Keratinocyte (primary cell): ENCODE results near the gene STK11IP. TPM values are rescaled to one million over a fixed set of nuclear protein-coding genes. Genes with fewer than 3 reads are reported as not detected.

Source experiments
- DNase-seq: peaks from one replicate; pipeline ENCODE4 v3.0.0-alpha.2; 2011; ENCODE audit warnings: low read depth, missing footprints, low spot score
- FAIRE-seq: peaks from 2 replicates; lab custom pipeline; 2011; peaks lifted over from hg19 to GRCh38; lab: Jason Lieb, UNC
- H2AFZ ChIP-seq: 2 replicates; pipeline ENCODE4 v1.6.0; 2012; ENCODE audit warnings: low read length, control low read depth, inconsistent platforms; ENCODE audit not compliant: control insufficient read depth
- H3K27ac ChIP-seq: 2 replicates; pipeline ENCODE4 v1.5.1; 2011; ENCODE audit warnings: low read length; ENCODE audit not compliant: control insufficient read depth, insufficient read depth
- H3K27me3 ChIP-seq: 3 replicates; pipeline ENCODE4 v1.6.0; 2011; ENCODE audit warnings: low read length; ENCODE audit not compliant: control insufficient read depth, insufficient read depth; ENCODE audit errors: extremely low read depth
- H3K36me3 ChIP-seq, 2 experiments: 2 replicates in 1 of 2; 3 replicates in 1 of 2; pipeline ENCODE4 v1.5.1; 2011; ENCODE audit warnings: low read length in 2 of 2, mild to moderate bottlenecking in 1 of 2; ENCODE audit not compliant: control insufficient read depth in 2 of 2, insufficient read depth in 2 of 2; ENCODE audit errors: extremely low read depth in 1 of 2
- H3K4me1 ChIP-seq: 3 replicates; pipeline ENCODE4 v1.5.1; 2011; ENCODE audit warnings: low read length; ENCODE audit not compliant: control insufficient read depth, insufficient read depth; ENCODE audit errors: extremely low read depth
- H3K4me2 ChIP-seq: 3 replicates; pipeline ENCODE4 v1.6.0; 2011; ENCODE audit warnings: low read depth, low read length; ENCODE audit not compliant: control insufficient read depth, insufficient read depth; ENCODE audit errors: extremely low read depth
- H3K4me3 ChIP-seq, 3 experiments: fragments of 200-600 bp in 1 of 3; sonication (generic) in 1 of 3; 2 replicates in 2 of 3; 3 replicates in 1 of 3; pipeline ENCODE4 v1.5.1; 2011 to 2016; ENCODE audit warnings: low read length in 3 of 3, mild to moderate bottlenecking in 3 of 3, control low read depth in 2 of 3, inconsistent platforms in 1 of 3, low read depth in 1 of 3, mixed read lengths in 1 of 3, mixed run types in 1 of 3, moderate library complexity in 1 of 3; ENCODE audit not compliant: control insufficient read depth in 2 of 3, insufficient read depth in 2 of 3; ENCODE audit errors: extremely low read depth in 1 of 3
- H3K79me2 ChIP-seq: 2 replicates; pipeline ENCODE4 v1.6.0; 2012; ENCODE audit warnings: low read length; ENCODE audit not compliant: control insufficient read depth, insufficient read depth
- H3K9ac ChIP-seq: 3 replicates; pipeline ENCODE4 v1.6.0; 2011; ENCODE audit warnings: low read length; ENCODE audit not compliant: control insufficient read depth, insufficient read depth; ENCODE audit errors: extremely low read depth
- H3K9me1 ChIP-seq: 3 replicates; pipeline ENCODE4 v1.6.0; 2011; ENCODE audit warnings: low read length; ENCODE audit not compliant: control insufficient read depth, insufficient read depth; ENCODE audit errors: extremely low read depth
- H3K9me3 ChIP-seq: 2 replicates; pipeline ENCODE4 v1.5.1; 2012; ENCODE audit warnings: low read depth, low read length; ENCODE audit not compliant: control insufficient read depth
- H4K20me1 ChIP-seq: 3 replicates; pipeline ENCODE4 v1.6.0; 2011; ENCODE audit warnings: low read length; ENCODE audit not compliant: control insufficient read depth, insufficient read depth; ENCODE audit errors: extremely low read depth
- EZH2 ChIP-seq: IDR thresholded peaks from one replicate; pipeline ENCODE4 v1.6.1; 2012; ENCODE audit warnings: inconsistent platforms, mild to moderate bottlenecking, low read length, moderate library complexity
- dilution Hi-C: fragments of 300-500 bp; cut with MboI; formaldehyde crosslinking; loops from one replicate; pipeline ENCODE4 v1.7.0; 2020; ENCODE audit warnings: low sequenced_read_pairs; ENCODE audit not compliant: extremely low pct_ligation_motif_present
- polyA plus RNA-seq, 5 experiments: library from polyadenylated mRNA; depleted of rRNA in 3 of 5; stranded (reverse) in 3 of 5; stranded (forward) in 1 of 5; unstranded in 1 of 5; fragments of >200 nt; gene quantifications; 1 replicate in 1 of 5; 2 replicates in 3 of 5; 3 replicates in 1 of 5; pipeline versions ENCODE4 v1.2.1 to v1.2.3, GENCODE V29; 2011 to 2012; ENCODE audit warnings: missing spikeins in 2 of 5, low read depth in 1 of 5, low replicate concordance in 1 of 5
- TF ChIP-seq, protein P1 (sequence below), 3 experiments: IDR thresholded peaks in 1 of 3; conservative IDR thresholded peaks in 1 of 3; optimal IDR thresholded peaks in 1 of 3; 2 replicates in 2 of 3; 3 replicates in 1 of 3; pipeline versions ENCODE3 to v1.5.1; 2011; ENCODE audit warnings: low read length in 3 of 3, mild to moderate bottlenecking in 3 of 3, moderate library complexity in 2 of 3, control low read depth in 1 of 3, inconsistent platforms in 1 of 3; ENCODE audit not compliant: insufficient read depth in 2 of 3; ENCODE audit errors: extremely low read depth in 1 of 3

The STK11IP gene
- polyA plus RNA-seq, 1 donor (not counting 4 experiments of a cell fraction or from before 2014, with no cell fraction given): 10.0 TPM

DNA sequence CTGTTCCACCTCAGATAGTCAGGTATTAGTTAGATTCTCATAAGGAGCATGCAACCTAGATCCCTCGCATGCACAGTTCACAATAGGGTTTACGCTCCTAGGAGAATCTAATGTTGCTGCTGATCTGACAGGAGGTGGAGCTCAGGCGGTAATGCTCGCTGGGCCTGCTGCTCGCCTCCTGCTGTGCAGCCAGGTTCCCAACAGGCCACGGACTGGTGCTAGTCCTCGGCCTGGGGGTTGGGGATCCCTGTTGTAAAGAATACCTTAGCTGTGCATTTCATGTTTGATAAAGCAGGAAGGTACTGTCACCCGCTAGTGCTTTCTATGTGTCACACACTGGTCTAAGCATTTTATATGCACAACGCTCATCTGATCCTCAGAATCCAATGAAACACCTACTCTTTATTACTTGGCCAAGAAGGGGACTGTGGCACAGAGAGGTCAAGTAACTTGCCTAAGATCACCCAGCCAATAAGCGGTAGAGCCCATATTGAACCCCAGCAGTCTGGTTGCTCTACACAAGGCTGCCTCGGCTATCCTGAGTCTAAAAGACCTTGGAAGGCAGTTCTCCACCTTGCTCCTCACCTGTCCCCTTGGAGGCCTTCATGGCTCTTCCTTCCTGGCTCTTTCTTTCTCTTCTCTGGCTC lies 65.6 kb downstream of the STK11IP start:
- H3K27me3 ChIP-seq: no peaks in the 10 kb centered on the region
- no peak overlapping the region for H3K4me3 ChIP-seq
- FAIRE-seq (no peak), DNase-seq (no peak)
- no peaks in the 10 kb centered on the region for H3K9me3 ChIP-seq
- H3K9ac ChIP-seq: no peak overlapping the region
- H4K20me1 ChIP-seq: no peaks in the 10 kb centered on the region
- dilution Hi-C loops: no loop called here
- H3K9me1 ChIP-seq: no peaks in the 10 kb centered on the region
- no peak overlapping the region for H2AFZ ChIP-seq
- H3K27ac ChIP-seq: no peak overlapping the region
- H3K4me1 ChIP-seq: peaks cover 29% of the 10 kb centered on the region
- no peaks in the 10 kb centered on the region for H3K79me2 ChIP-seq
- no peaks in the 10 kb centered on the region for H3K36me3 ChIP-seq
- H3K4me2 ChIP-seq: no peak overlapping the region
- TF ChIP-seq, protein P1, sequence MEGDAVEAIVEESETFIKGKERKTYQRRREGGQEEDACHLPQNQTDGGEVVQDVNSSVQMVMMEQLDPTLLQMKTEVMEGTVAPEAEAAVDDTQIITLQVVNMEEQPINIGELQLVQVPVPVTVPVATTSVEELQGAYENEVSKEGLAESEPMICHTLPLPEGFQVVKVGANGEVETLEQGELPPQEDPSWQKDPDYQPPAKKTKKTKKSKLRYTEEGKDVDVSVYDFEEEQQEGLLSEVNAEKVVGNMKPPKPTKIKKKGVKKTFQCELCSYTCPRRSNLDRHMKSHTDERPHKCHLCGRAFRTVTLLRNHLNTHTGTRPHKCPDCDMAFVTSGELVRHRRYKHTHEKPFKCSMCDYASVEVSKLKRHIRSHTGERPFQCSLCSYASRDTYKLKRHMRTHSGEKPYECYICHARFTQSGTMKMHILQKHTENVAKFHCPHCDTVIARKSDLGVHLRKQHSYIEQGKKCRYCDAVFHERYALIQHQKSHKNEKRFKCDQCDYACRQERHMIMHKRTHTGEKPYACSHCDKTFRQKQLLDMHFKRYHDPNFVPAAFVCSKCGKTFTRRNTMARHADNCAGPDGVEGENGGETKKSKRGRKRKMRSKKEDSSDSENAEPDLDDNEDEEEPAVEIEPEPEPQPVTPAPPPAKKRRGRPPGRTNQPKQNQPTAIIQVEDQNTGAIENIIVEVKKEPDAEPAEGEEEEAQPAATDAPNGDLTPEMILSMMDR (optimal IDR thresholded peaks at IDR 0.05 in 1 of 3, IDR thresholded peaks at IDR 0.05 in 1 of 3, conservative IDR thresholded peaks at IDR 0.05 in 1 of 3; ENCODE audit: extremely low read depth in 1 of 3, insufficient read depth in 2 of 3, low read length in 3 of 3): no peak
- no peak for TF ChIP-seq EZH2

DNA sequence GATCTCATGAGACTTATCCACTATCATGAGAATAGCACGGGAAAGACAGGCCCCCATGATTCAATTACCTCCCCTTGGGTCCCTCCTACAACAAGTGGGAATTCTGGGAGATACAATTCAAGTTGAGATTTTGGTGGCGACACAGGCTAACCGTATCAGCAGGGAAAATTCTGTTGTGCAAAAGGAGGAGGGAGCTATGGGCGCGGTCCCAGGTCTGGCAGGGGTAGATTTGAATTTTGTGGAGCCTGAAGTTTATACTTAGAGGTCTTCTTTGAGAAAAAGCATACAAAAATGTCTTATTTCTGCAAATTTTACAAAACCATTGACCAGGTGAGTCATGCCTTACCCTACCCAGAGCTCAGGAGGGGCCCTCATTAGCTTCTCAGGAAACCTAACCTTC lies 66.4 kb downstream of the STK11IP start:
- Histone ChIP-seq H3K4me2 (no peak overlapping the region), H3K36me3 (no peaks in the 10 kb centered on the region), H3K27me3 (no peaks in the 10 kb centered on the region), H4K20me1 (no peaks in the 10 kb centered on the region), H2AFZ (no peak overlapping the region), H3K27ac (no peak overlapping the region), H3K9me1 (no peaks in the 10 kb centered on the region), H3K4me3 (no peak overlapping the region), H3K9ac (no peak overlapping the region), H3K4me1 (peaks cover 24% of the 10 kb centered on the region), H3K79me2 (no peaks in the 10 kb centered on the region), H3K9me3 (no peaks in the 10 kb centered on the region)
- FAIRE-seq (no peak), DNase-seq (no peak)
- dilution Hi-C loops: no loop called here
- no peak for TF ChIP-seq EZH2
- TF ChIP-seq, protein P1 (optimal IDR thresholded peaks at IDR 0.05 in 1 of 3, IDR thresholded peaks at IDR 0.05 in 1 of 3, conservative IDR thresholded peaks at IDR 0.05 in 1 of 3; ENCODE audit: extremely low read depth in 1 of 3, insufficient read depth in 2 of 3, low read length in 3 of 3): no peak
